ENCODE measurements around the gene EPB41L4B.
A peak's percentile ranks its signal among the peaks of the same experiment; 100 is the strongest.
"Not testable (repeated sequence)": the region's sequence is repeated elsewhere in the genome, so short reads cannot be mapped to it uniquely, and the experiment has no call there.

Gene EPB41L4B

GRCh38 chr9:109139851-109140250 lies 181.0 kb downstream of the EPB41L4B start:
- H3K9me3 ChIP-seq (ENCODE audit: control insufficient read depth in 1 of 2, low read length in 2 of 2): no peaks in the 10 kb centered on the region
- H3K4me1 ChIP-seq (ENCODE audit: control insufficient read depth in 1 of 2, insufficient read depth in 2 of 2, low read length in 2 of 2): no peaks in the 10 kb centered on the region
- no peak overlapping the region for H3K27ac ChIP-seq (ENCODE audit: low read depth, low read length)
- H3K9ac ChIP-seq (ENCODE audit: low read depth in 1 of 2, low read length in 2 of 2): no peak overlapping the region
- no peaks in the 10 kb centered on the region for H3K27me3 ChIP-seq (ENCODE audit: control insufficient read depth in 1 of 2, insufficient read depth in 2 of 2, low read length in 2 of 2)
- H3K36me3 ChIP-seq (ENCODE audit: control insufficient read depth in 1 of 2, insufficient read depth in 2 of 2, low read length in 2 of 2): no peaks in the 10 kb centered on the region
- H3K4me3 ChIP-seq (ENCODE audit: low read depth in 1 of 2, low read length in 2 of 2): no peak overlapping the region

GRCh38 chr9:109138421-109138820 lies 182.4 kb downstream of the EPB41L4B start:
- H3K4me1 ChIP-seq (ENCODE audit: control insufficient read depth in 1 of 2, insufficient read depth in 2 of 2, low read length in 2 of 2): peaks cover 8 to 11% of the 10 kb centered on the region in 2 donors
- no peak overlapping the region for H3K27ac ChIP-seq (ENCODE audit: low read depth, low read length)
- no peak overlapping the region for H3K9ac ChIP-seq (ENCODE audit: low read depth in 1 of 2, low read length in 2 of 2)
- H3K4me3 ChIP-seq (ENCODE audit: low read depth in 1 of 2, low read length in 2 of 2): no peak overlapping the region
- no peaks in the 10 kb centered on the region for H3K9me3 ChIP-seq (ENCODE audit: control insufficient read depth in 1 of 2, low read length in 2 of 2)
- no peaks in the 10 kb centered on the region for H3K36me3 ChIP-seq (ENCODE audit: control insufficient read depth in 1 of 2, insufficient read depth in 2 of 2, low read length in 2 of 2)
- no peaks in the 10 kb centered on the region for H3K27me3 ChIP-seq (ENCODE audit: control insufficient read depth in 1 of 2, insufficient read depth in 2 of 2, low read length in 2 of 2)

GRCh38 chr9:109134167-109134578 lies 186.7 kb downstream of the EPB41L4B start:
- no peak overlapping the region for H3K27ac ChIP-seq (ENCODE audit: low read depth, low read length)
- no peaks in the 10 kb centered on the region for H3K27me3 ChIP-seq (ENCODE audit: control insufficient read depth in 1 of 2, insufficient read depth in 2 of 2, low read length in 2 of 2)
- H3K36me3 ChIP-seq (ENCODE audit: control insufficient read depth in 1 of 2, insufficient read depth in 2 of 2, low read length in 2 of 2): no peaks in the 10 kb centered on the region
- H3K9me3 ChIP-seq (ENCODE audit: control insufficient read depth in 1 of 2, low read length in 2 of 2): no peaks in the 10 kb centered on the region
- no peak overlapping the region for H3K4me3 ChIP-seq (ENCODE audit: low read depth in 1 of 2, low read length in 2 of 2)
- peaks cover 23 to 25% of the 10 kb centered on the region in 2 donors for H3K4me1 ChIP-seq (ENCODE audit: control insufficient read depth in 1 of 2, insufficient read depth in 2 of 2, low read length in 2 of 2)
- no peak overlapping the region for H3K9ac ChIP-seq (ENCODE audit: low read depth in 1 of 2, low read length in 2 of 2)

- Histone ChIP-seq H3K9me3 (ENCODE audit: control insufficient read depth in 1 of 2, low read length in 2 of 2) (no peaks in the 10 kb centered on the region), H3K4me1 (ENCODE audit: control insufficient read depth in 1 of 2, insufficient read depth in 2 of 2, low read length in 2 of 2) (peaks cover 29% of the 10 kb centered on the region in 2 donors), H3K27ac (ENCODE audit: low read depth, low read length) (no peak overlapping the region), H3K4me3 (ENCODE audit: low read depth in 1 of 2, low read length in 2 of 2) (no peak overlapping the region), H3K36me3 (ENCODE audit: control insufficient read depth in 1 of 2, insufficient read depth in 2 of 2, low read length in 2 of 2) (no peaks in the 10 kb centered on the region), H3K27me3 (ENCODE audit: control insufficient read depth in 1 of 2, insufficient read depth in 2 of 2, low read length in 2 of 2) (no peaks in the 10 kb centered on the region), H3K9ac (ENCODE audit: low read depth in 1 of 2, low read length in 2 of 2) (no peak overlapping the region)
Measured at GRCh38 chr9:109133533-109133932, 187.3 kb downstream of the EPB41L4B start.

GRCh38 chr9:109132567-109133021 lies 188.3 kb downstream of the EPB41L4B start:
- H3K4me1 ChIP-seq (ENCODE audit: control insufficient read depth in 1 of 2, insufficient read depth in 2 of 2, low read length in 2 of 2): peaks cover 29% of the 10 kb centered on the region in 2 donors
- H3K4me3 ChIP-seq (ENCODE audit: low read depth in 1 of 2, low read length in 2 of 2): no peak overlapping the region
- H3K9me3 ChIP-seq (ENCODE audit: control insufficient read depth in 1 of 2, low read length in 2 of 2): no peaks in the 10 kb centered on the region
- H3K27ac ChIP-seq (ENCODE audit: low read depth, low read length): no peak overlapping the region
- no peak overlapping the region for H3K9ac ChIP-seq (ENCODE audit: low read depth in 1 of 2, low read length in 2 of 2)
- no peaks in the 10 kb centered on the region for H3K36me3 ChIP-seq (ENCODE audit: control insufficient read depth in 1 of 2, insufficient read depth in 2 of 2, low read length in 2 of 2)
- H3K27me3 ChIP-seq (ENCODE audit: control insufficient read depth in 1 of 2, insufficient read depth in 2 of 2, low read length in 2 of 2): no peaks in the 10 kb centered on the region

- Histone ChIP-seq H3K4me1 (ENCODE audit: control insufficient read depth in 1 of 2, insufficient read depth in 2 of 2, low read length in 2 of 2) (peaks cover 29% of the 10 kb centered on the region in 2 donors), H3K27me3 (ENCODE audit: control insufficient read depth in 1 of 2, insufficient read depth in 2 of 2, low read length in 2 of 2) (no peaks in the 10 kb centered on the region), H3K9me3 (ENCODE audit: control insufficient read depth in 1 of 2, low read length in 2 of 2) (no peaks in the 10 kb centered on the region), H3K4me3 (ENCODE audit: low read depth in 1 of 2, low read length in 2 of 2) (peak overlapping the region in 1 of 2 donors; percentile 36), H3K27ac (ENCODE audit: low read depth, low read length) (no peak overlapping the region), H3K9ac (ENCODE audit: low read depth in 1 of 2, low read length in 2 of 2) (no peak overlapping the region), H3K36me3 (ENCODE audit: control insufficient read depth in 1 of 2, insufficient read depth in 2 of 2, low read length in 2 of 2) (no peaks in the 10 kb centered on the region)
Measured at GRCh38 chr9:109129470-109130197, 191.2 kb downstream of the EPB41L4B start.

- H3K9me3 ChIP-seq (ENCODE audit: control insufficient read depth in 1 of 2, low read length in 2 of 2); H3K4me3 ChIP-seq (ENCODE audit: low read depth in 1 of 2, low read length in 2 of 2); H3K27me3 ChIP-seq (ENCODE audit: control insufficient read depth in 1 of 2, insufficient read depth in 2 of 2, low read length in 2 of 2); H3K36me3 ChIP-seq (ENCODE audit: control insufficient read depth in 1 of 2, insufficient read depth in 2 of 2, low read length in 2 of 2); H3K27ac ChIP-seq (ENCODE audit: low read depth, low read length); H3K9ac ChIP-seq (ENCODE audit: low read depth in 1 of 2, low read length in 2 of 2): not testable (repeated sequence)
- peaks cover 9 to 17% of the 10 kb centered on the region in 2 donors for H3K4me1 ChIP-seq (ENCODE audit: control insufficient read depth in 1 of 2, insufficient read depth in 2 of 2, low read length in 2 of 2)
Measured at GRCh38 chr9:109126671-109127070, 194.2 kb downstream of the EPB41L4B start.

- no peaks in the 10 kb centered on the region for H3K36me3 ChIP-seq (ENCODE audit: control insufficient read depth in 1 of 2, insufficient read depth in 2 of 2, low read length in 2 of 2)
- H3K4me3 ChIP-seq (ENCODE audit: low read depth in 1 of 2, low read length in 2 of 2): no peak overlapping the region
- H3K27me3 ChIP-seq (ENCODE audit: control insufficient read depth in 1 of 2, insufficient read depth in 2 of 2, low read length in 2 of 2): no peaks in the 10 kb centered on the region
- peaks cover 4 to 5% of the 10 kb centered on the region in 2 donors for H3K4me1 ChIP-seq (ENCODE audit: control insufficient read depth in 1 of 2, insufficient read depth in 2 of 2, low read length in 2 of 2)
- no peak overlapping the region for H3K27ac ChIP-seq (ENCODE audit: low read depth, low read length)
- H3K9ac ChIP-seq (ENCODE audit: low read depth in 1 of 2, low read length in 2 of 2): no peak overlapping the region
- no peaks in the 10 kb centered on the region for H3K9me3 ChIP-seq (ENCODE audit: control insufficient read depth in 1 of 2, low read length in 2 of 2)
Measured at GRCh38 chr9:109124121-109124520, 196.7 kb downstream of the EPB41L4B start.

- H3K36me3 ChIP-seq (ENCODE audit: control insufficient read depth in 1 of 2, insufficient read depth in 2 of 2, low read length in 2 of 2): no peaks in the 10 kb centered on the region
- no peaks in the 10 kb centered on the region for H3K27me3 ChIP-seq (ENCODE audit: control insufficient read depth in 1 of 2, insufficient read depth in 2 of 2, low read length in 2 of 2)
- H3K4me1 ChIP-seq (ENCODE audit: control insufficient read depth in 1 of 2, insufficient read depth in 2 of 2, low read length in 2 of 2): peaks cover 9 to 11% of the 10 kb centered on the region in 2 donors
- H3K9me3 ChIP-seq (ENCODE audit: control insufficient read depth in 1 of 2, low read length in 2 of 2): no peaks in the 10 kb centered on the region
- H3K4me3 ChIP-seq (ENCODE audit: low read depth in 1 of 2, low read length in 2 of 2): no peak overlapping the region
- no peak overlapping the region for H3K27ac ChIP-seq (ENCODE audit: low read depth, low read length)
- H3K9ac ChIP-seq (ENCODE audit: low read depth in 1 of 2, low read length in 2 of 2): no peak overlapping the region
Measured at GRCh38 chr9:109122726-109123621, 197.9 kb downstream of the EPB41L4B start.

All from duodenal mucosa (tissue), 2 donors.